Astrocyte (in vitro differentiated cells and primary cell): ENCODE results near the gene TBC1D5. TPM values are rescaled to one million over a fixed set of nuclear protein-coding genes. Genes with fewer than 3 reads are reported as not detected.

ENCODE experiments used
- DNase-seq: peaks from one replicate; pipeline ENCODE4 v3.0.0-alpha.2; 2010; ENCODE audit warnings: low read depth
- FAIRE-seq: peaks from 2 replicates; lab custom pipeline; 2011; peaks lifted over from hg19 to GRCh38; lab: Jason Lieb, UNC
- H2AFZ ChIP-seq: 2 replicates; pipeline ENCODE4 v1.6.0; 2012; ENCODE audit warnings: low read depth, low read length, inconsistent platforms
- H3K27ac ChIP-seq: 2 replicates; pipeline ENCODE4 v1.5.1; 2011; ENCODE audit warnings: low read depth, low read length, inconsistent platforms
- H3K27me3 ChIP-seq: 2 replicates; pipeline ENCODE4 v1.6.0; 2011; ENCODE audit warnings: low read length, inconsistent platforms; ENCODE audit not compliant: insufficient read depth
- H3K36me3 ChIP-seq: 2 replicates; pipeline ENCODE4 v1.5.1; 2011; ENCODE audit warnings: low read length, inconsistent platforms; ENCODE audit not compliant: insufficient read depth
- H3K4me1 ChIP-seq: 2 replicates; pipeline ENCODE4 v1.5.1; 2011; ENCODE audit warnings: low read length, inconsistent platforms; ENCODE audit not compliant: insufficient read depth
- H3K4me2 ChIP-seq: 2 replicates; pipeline ENCODE4 v1.6.0; 2012; ENCODE audit warnings: low read length, inconsistent platforms
- H3K4me3 ChIP-seq: 2 replicates; pipeline ENCODE4 v1.5.1; 2011; ENCODE audit warnings: low read depth, mild to moderate bottlenecking, low read length, inconsistent platforms; ENCODE audit not compliant: insufficient read depth
- H3K79me2 ChIP-seq: 2 replicates; pipeline ENCODE4 v1.6.0; 2012; ENCODE audit warnings: mild to moderate bottlenecking, low read length, inconsistent platforms; ENCODE audit not compliant: insufficient read depth
- H3K9ac ChIP-seq: 2 replicates; pipeline ENCODE4 v1.6.0; 2012; ENCODE audit warnings: mild to moderate bottlenecking, low read length, inconsistent platforms
- H3K9me3 ChIP-seq: 2 replicates; pipeline ENCODE4 v1.5.1; 2012; ENCODE audit warnings: low read depth, mild to moderate bottlenecking, low read length, inconsistent platforms; ENCODE audit not compliant: insufficient read depth
- H4K20me1 ChIP-seq: 2 replicates; pipeline ENCODE4 v1.6.0; 2012; ENCODE audit warnings: low read length, inconsistent platforms; ENCODE audit not compliant: insufficient read depth
- H3K27ac Mint-ChIP-seq: one replicate; pipeline ENCODE4 v1.8.0; 2021; ENCODE audit warnings: mild to moderate bottlenecking, mixed read lengths; ENCODE audit not compliant: unreplicated experiment
- H3K27me3 Mint-ChIP-seq: one replicate; pipeline ENCODE4 v1.8.0; 2021; ENCODE audit warnings: low read depth, mixed read lengths; ENCODE audit not compliant: unreplicated experiment
- H3K36me3 Mint-ChIP-seq: one replicate; pipeline ENCODE4 v1.8.0; 2021; ENCODE audit warnings: low read depth, mixed read lengths; ENCODE audit not compliant: unreplicated experiment
- H3K4me1 Mint-ChIP-seq: one replicate; pipeline ENCODE4 v1.8.0; 2021; ENCODE audit warnings: low read depth, mixed read lengths; ENCODE audit not compliant: unreplicated experiment
- H3K4me3 Mint-ChIP-seq: one replicate; pipeline ENCODE4 v1.8.0; 2021; ENCODE audit warnings: mild to moderate bottlenecking, moderate library complexity, mixed read lengths; ENCODE audit not compliant: unreplicated experiment
- H3K9me3 Mint-ChIP-seq: one replicate; pipeline ENCODE4 v1.8.0; 2021; ENCODE audit warnings: mild to moderate bottlenecking, mixed read lengths; ENCODE audit not compliant: unreplicated experiment
- EZH2 ChIP-seq: IDR thresholded peaks from 2 replicates; pipeline ENCODE4 v1.6.1; 2012; ENCODE audit warnings: mild to moderate bottlenecking, low read length, inconsistent platforms; ENCODE audit not compliant: insufficient read depth
- total RNA-seq: library from RNA; stranded (reverse); gene quantifications from 2 replicates; pipeline ENCODE4 v1.2.1, GENCODE V29; 2021
- TF ChIP-seq, protein P1 (sequence below): IDR thresholded peaks from 2 replicates; pipeline ENCODE4 v1.5.1; 2011; ENCODE audit warnings: low read depth, mild to moderate bottlenecking, inconsistent platforms, low read length, moderate library complexity; ENCODE audit not compliant: insufficient read depth

TBC1D5 gene
- total RNA-seq, 1 donor from 2014 or later = 23.0 TPM

DNA sequence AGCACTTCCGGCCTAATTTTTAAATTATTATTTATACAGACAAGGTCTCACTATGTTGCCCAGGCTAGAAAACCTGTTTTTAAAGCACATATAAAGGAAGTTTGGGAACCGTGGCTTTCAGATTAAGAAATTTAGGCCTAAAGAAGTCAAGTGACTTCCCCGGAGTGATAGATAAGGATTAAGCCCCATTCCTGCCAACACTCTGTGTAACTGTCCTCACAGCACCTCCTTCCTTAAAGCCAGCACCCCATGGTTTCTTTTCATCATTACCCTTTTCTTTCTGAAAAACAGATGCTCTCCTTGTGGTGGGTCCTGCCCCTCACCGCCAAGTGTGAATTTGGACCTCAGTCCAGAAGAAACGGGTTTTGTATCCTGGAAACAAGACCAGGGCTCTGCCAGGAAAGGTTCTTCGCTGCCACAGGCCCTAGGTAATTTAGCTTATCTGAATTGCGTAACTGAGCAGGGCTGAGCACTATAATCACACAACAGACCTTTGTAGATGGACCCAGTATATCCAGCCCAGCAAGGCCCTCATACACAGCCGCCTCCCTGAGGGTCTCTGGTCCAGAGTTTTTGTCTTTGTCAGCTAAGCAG is 626.3 kb downstream of the TBC1D5 start:
- no peak overlapping the region for H3K4me2 ChIP-seq
- Mint-ChIP-seq H3K9me3 (peaks cover 9% of the 10 kb centered on the region), H3K27ac (no peak overlapping the region), H3K36me3 (no peaks in the 10 kb centered on the region), H3K4me3 (no peak overlapping the region), H3K4me1 (no peaks in the 10 kb centered on the region), H3K27me3 (peaks cover 3% of the 10 kb centered on the region)
- DNase-seq (no peak), FAIRE-seq (no peak)
- peaks cover 3% of the 10 kb centered on the region for H3K4me1 ChIP-seq
- no peaks in the 10 kb centered on the region for H3K79me2 ChIP-seq
- H3K9ac ChIP-seq = no peak overlapping the region
- TF ChIP-seq EZH2 = no peak
- TF ChIP-seq, protein P1, sequence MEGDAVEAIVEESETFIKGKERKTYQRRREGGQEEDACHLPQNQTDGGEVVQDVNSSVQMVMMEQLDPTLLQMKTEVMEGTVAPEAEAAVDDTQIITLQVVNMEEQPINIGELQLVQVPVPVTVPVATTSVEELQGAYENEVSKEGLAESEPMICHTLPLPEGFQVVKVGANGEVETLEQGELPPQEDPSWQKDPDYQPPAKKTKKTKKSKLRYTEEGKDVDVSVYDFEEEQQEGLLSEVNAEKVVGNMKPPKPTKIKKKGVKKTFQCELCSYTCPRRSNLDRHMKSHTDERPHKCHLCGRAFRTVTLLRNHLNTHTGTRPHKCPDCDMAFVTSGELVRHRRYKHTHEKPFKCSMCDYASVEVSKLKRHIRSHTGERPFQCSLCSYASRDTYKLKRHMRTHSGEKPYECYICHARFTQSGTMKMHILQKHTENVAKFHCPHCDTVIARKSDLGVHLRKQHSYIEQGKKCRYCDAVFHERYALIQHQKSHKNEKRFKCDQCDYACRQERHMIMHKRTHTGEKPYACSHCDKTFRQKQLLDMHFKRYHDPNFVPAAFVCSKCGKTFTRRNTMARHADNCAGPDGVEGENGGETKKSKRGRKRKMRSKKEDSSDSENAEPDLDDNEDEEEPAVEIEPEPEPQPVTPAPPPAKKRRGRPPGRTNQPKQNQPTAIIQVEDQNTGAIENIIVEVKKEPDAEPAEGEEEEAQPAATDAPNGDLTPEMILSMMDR = no peak
- no peaks in the 10 kb centered on the region for H4K20me1 ChIP-seq
- H3K27me3 ChIP-seq = no peaks in the 10 kb centered on the region
- no peak overlapping the region for H3K27ac ChIP-seq
- H3K9me3 ChIP-seq = no peaks in the 10 kb centered on the region
- H3K4me3 ChIP-seq = no peak overlapping the region
- H2AFZ ChIP-seq = no peak overlapping the region
- no peaks in the 10 kb centered on the region for H3K36me3 ChIP-seq

DNA sequence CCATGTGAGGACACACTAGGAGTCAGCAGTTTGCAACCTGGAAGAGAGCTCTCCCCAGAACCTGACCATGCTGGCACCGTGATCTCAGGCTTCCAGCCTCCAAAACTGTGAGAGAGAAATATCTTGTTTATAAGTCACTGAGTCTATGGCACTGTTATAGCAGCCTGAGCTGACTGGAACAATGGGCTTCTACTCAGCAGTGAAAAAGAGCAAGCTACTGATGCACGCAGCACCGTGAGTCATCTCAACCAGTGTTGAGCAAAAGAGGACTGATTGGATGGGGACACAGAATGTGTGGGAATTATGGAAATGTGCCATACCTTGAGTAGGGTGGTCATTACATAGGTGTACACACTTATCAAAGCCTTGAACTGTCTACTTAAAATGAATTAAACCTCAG is 627.2 kb downstream of the TBC1D5 start:
- no peak overlapping the region for H3K9ac ChIP-seq
- FAIRE-seq (no peak), DNase-seq (peak; percentile 45)
- no peaks in the 10 kb centered on the region for H3K9me3 ChIP-seq
- no peak overlapping the region for H2AFZ ChIP-seq
- Mint-ChIP-seq H3K36me3 (no peaks in the 10 kb centered on the region), H3K4me1 (no peaks in the 10 kb centered on the region), H3K27ac (no peak overlapping the region), H3K9me3 (peaks cover 9% of the 10 kb centered on the region), H3K4me3 (no peak overlapping the region), H3K27me3 (no peaks in the 10 kb centered on the region)
- TF ChIP-seq EZH2 = no peak
- TF ChIP-seq, protein P1 = no peak
- H3K79me2 ChIP-seq = no peaks in the 10 kb centered on the region
- H3K27me3 ChIP-seq = no peaks in the 10 kb centered on the region
- no peak overlapping the region for H3K4me2 ChIP-seq
- no peak overlapping the region for H3K4me3 ChIP-seq
- H3K36me3 ChIP-seq = no peaks in the 10 kb centered on the region
- no peaks in the 10 kb centered on the region for H4K20me1 ChIP-seq
- peaks cover 3% of the 10 kb centered on the region for H3K4me1 ChIP-seq
- H3K27ac ChIP-seq = no peak overlapping the region

DNA sequence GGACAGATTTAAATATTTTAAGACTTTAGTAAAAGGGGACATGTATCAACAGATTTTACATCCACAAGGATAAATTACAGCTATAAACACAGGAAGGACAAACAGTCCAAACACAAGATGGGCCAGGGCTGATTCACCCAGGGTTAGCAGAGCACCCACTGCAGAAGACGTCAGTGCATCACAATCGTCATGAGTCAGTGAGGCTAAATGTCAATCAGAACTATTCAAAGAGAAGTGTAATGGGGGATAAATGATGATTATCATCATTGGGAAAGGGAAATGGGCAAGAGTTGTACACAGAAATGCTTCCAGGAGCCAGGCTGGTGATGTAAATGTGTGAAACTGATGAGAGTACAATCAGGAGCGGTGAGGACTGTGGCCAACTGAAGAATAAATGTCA is 630.8 kb downstream of the TBC1D5 start:
- H3K27ac Mint-ChIP-seq = no peak overlapping the region
- H3K36me3 Mint-ChIP-seq = no peaks in the 10 kb centered on the region
- Histone ChIP-seq H3K4me3 (no peak overlapping the region), H2AFZ (no peak overlapping the region), H3K27me3 (no peaks in the 10 kb centered on the region), H3K27ac (no peak overlapping the region), H4K20me1 (no peaks in the 10 kb centered on the region), H3K4me2 (no peak overlapping the region), H3K9me3 (no peaks in the 10 kb centered on the region), H3K79me2 (no peaks in the 10 kb centered on the region), H3K4me1 (peaks cover 3% of the 10 kb centered on the region), H3K36me3 (no peaks in the 10 kb centered on the region), H3K9ac (no peak overlapping the region)
- H3K4me3 Mint-ChIP-seq = no peak overlapping the region
- H3K27me3 Mint-ChIP-seq = no peaks in the 10 kb centered on the region
- peaks cover 2% of the 10 kb centered on the region for H3K9me3 Mint-ChIP-seq
- DNase-seq (peak; percentile 42), FAIRE-seq (no peak)
- no peaks in the 10 kb centered on the region for H3K4me1 Mint-ChIP-seq
- TF ChIP-seq, protein P1 = no peak
- TF ChIP-seq EZH2 = no peak
